Measurements from ENCODE around the gene GSC2. TPM values are rescaled to one million over a fixed set of nuclear protein-coding genes. Genes with fewer than 3 reads are reported as not detected.

GSC2 gene
- total RNA-seq, result not detected

GRCh38 chr22:19149991-19150390 is at the start of gene GSC2:
Gene GSC2 (minus strand): TSS chr22:19150292. CDS start chr22:19150283, 9 bp downstream.
- DNase-seq (ENCODE audit: low spot score), result no peak

- DNase-seq (ENCODE audit: low spot score), result no peak
Observed at GRCh38 chr22:19199479-19199878, 49.4 kb upstream of the GSC2 start.

GRCh38 chr22:19197997-19198865 is 48.1 kb upstream of the GSC2 start:
- DNase-seq (ENCODE audit: low spot score), result no peak

GRCh38 chr22:19196841-19197612 is 46.9 kb upstream of the GSC2 start:
- DNase-seq (ENCODE audit: low spot score), result no peak

- DNase-seq (ENCODE audit: low spot score), result no peak
Observed at GRCh38 chr22:19195796-19196731, 46.0 kb upstream of the GSC2 start.

GRCh38 chr22:19194766-19195536 is 44.9 kb upstream of the GSC2 start:
- DNase-seq (ENCODE audit: low spot score), result no peak

- no peak for DNase-seq (ENCODE audit: low spot score)
Observed at GRCh38 chr22:19193879-19194278, 43.8 kb upstream of the GSC2 start.

GRCh38 chr22:19187716-19188563 is 37.8 kb upstream of the GSC2 start:
- DNase-seq (ENCODE audit: low spot score), result no peak

GRCh38 chr22:19184276-19184997 is 34.3 kb upstream of the GSC2 start:
- DNase-seq (ENCODE audit: low spot score), result no peak

GRCh38 chr22:19183216-19183615 is 33.1 kb upstream of the GSC2 start:
- DNase-seq (ENCODE audit: low spot score), result no peak

GRCh38 chr22:19182472-19183157 is 32.5 kb upstream of the GSC2 start:
- DNase-seq (ENCODE audit: low spot score), result no peak

GRCh38 chr22:19181786-19182471 is 31.8 kb upstream of the GSC2 start:
- DNase-seq (ENCODE audit: low spot score), result no peak

GRCh38 chr22:19180740-19181410 is 30.8 kb upstream of the GSC2 start:
- DNase-seq (ENCODE audit: low spot score), result no peak

GRCh38 chr22:19180234-19180633 is 30.1 kb upstream of the GSC2 start:
- no peak for DNase-seq (ENCODE audit: low spot score)

- DNase-seq (ENCODE audit: low spot score), result peak; percentile 83
Observed at GRCh38 chr22:19179497-19180048, 29.5 kb upstream of the GSC2 start.

- peak; percentile 92 for DNase-seq (ENCODE audit: low spot score)
Observed at GRCh38 chr22:19178657-19179496, 28.8 kb upstream of the GSC2 start, which contains the start of gene SLC25A1. Gene SLC25A1 (minus strand): TSS chr22:19178736. CDS start chr22:19178673, 63 bp downstream.
